A549 (cell line): ENCODE data around the gene GPR61. TPM values are rescaled to one million over a fixed set of nuclear protein-coding genes. Genes with fewer than 3 reads are reported as not detected.

Source experiments
- ATAC-seq, 2 experiments: fragments of 200-7000 bp in 1 of 2; fragments of >200 bp in 1 of 2; cut with Nextera tagmentation in 1 of 2; cut with Tn5 transposase in 1 of 2; 3 replicates each; pipeline versions ENCODE4 v1.8.0 to v1.9.1; 2018 to 2020; ENCODE audit warnings: mild to moderate bottlenecking in 1 of 2, moderate library complexity in 1 of 2
- CTCF ChIA-PET: fragments of 300-600 bp; sonication (Branson Sonifier 250); formaldehyde crosslinking; extraction: SDS; loops from one replicate; lab custom pipeline; 2021; ENCODE audit warnings: antibody characterized with exemption, inconsistent platforms; lab: Yijun Ruan, JAX
- POLR2A ChIA-PET: fragments of 350-600 bp; formaldehyde crosslinking; extraction: SDS; loops from one replicate; lab custom pipeline; 2021; ENCODE audit warnings: antibody characterized with exemption, inconsistent platforms; lab: Yijun Ruan, JAX
- DNase-seq, 2 experiments: peaks; one replicate each; pipeline versions ENCODE4 v3.0.0 to v3.0.0-alpha.2; 2011 to 2016; ENCODE audit warnings: low read depth in 1 of 2, low spot score in 1 of 2
- FAIRE-seq: peaks from 2 replicates; lab custom pipeline; 2011; peaks lifted over from hg19 to GRCh38; lab: Jason Lieb, UNC
- H3K27ac ChIP-seq, 2 experiments: fragments of >200 bp; sonication (Bioruptor Twin); formaldehyde crosslinking; 3 replicates each; pipeline ENCODE4 v1.5.1; 2016 to 2017
- H3K4me1 ChIP-seq: fragments of >200 bp; sonication (Bioruptor Twin); formaldehyde crosslinking; 3 replicates; pipeline ENCODE4 v1.6.1; 2016
- H3K4me2 ChIP-seq: fragments of >200 bp; sonication (Bioruptor Twin); formaldehyde crosslinking; 3 replicates; pipeline ENCODE4 v1.6.1; 2016
- H3K4me3 ChIP-seq: fragments of >200 bp; sonication (Bioruptor Twin); formaldehyde crosslinking; 3 replicates; pipeline ENCODE4 v1.5.1; 2016
- H3K9me3 ChIP-seq: fragments of >200 bp; sonication (Bioruptor Twin); formaldehyde crosslinking; 3 replicates; pipeline ENCODE4 v1.6.1; 2016
- FOSL2 ChIP-seq, 2 experiments: fragments of 450-650 bp in 1 of 2; fragments of >200 bp in 1 of 2; sonication (Bioruptor Twin) in 1 of 2; formaldehyde crosslinking; IDR thresholded peaks; 2 replicates each; pipeline versions ENCODE4 v1.5.0 to v1.6.1; 2016 to 2020; ENCODE audit warnings: mild to moderate bottlenecking in 1 of 2, moderate library complexity in 1 of 2
- HMGXB4 ChIP-seq: fragments of 250-450 bp; sonication (Bioruptor Pico); IDR thresholded peaks from 2 replicates; pipeline ENCODE4 v1.5.0; 2021; ENCODE audit warnings: mild to moderate bottlenecking, moderate library complexity, borderline replicate concordance
- RARB ChIP-seq: fragments of 250-450 bp; sonication (Bioruptor Pico); IDR thresholded peaks from 2 replicates; pipeline ENCODE4 v1.8.0; 2021; ENCODE audit warnings: mild to moderate bottlenecking, moderate library complexity
- TP53 ChIP-seq: fragments of 250-450 bp; sonication (Bioruptor Pico); IDR thresholded peaks from 2 replicates; pipeline ENCODE4 v1.5.0; 2021; ENCODE audit warnings: mild to moderate bottlenecking, moderate library complexity
- WGBS: methylation state at CpG from one replicate; pipeline ENCODE4 v1.1.6; 2017; ENCODE audit errors: missing lambda C conversion rate; 5-methylcytosine and 5-hydroxymethylcytosine counted together
- polyA plus RNA-seq, 4 experiments: library from polyadenylated mRNA; depleted of rRNA in 3 of 4; stranded (reverse); fragments of >200 nt; fragmentation: RNase III in 1 of 4; extraction: RNeasy Plus Mini Kit Qiagen cat#74134 plus additional on column Dnase treatment in 1 of 4; gene quantifications; 2 replicates in 3 of 4; 3 replicates in 1 of 4; pipeline ENCODE4 v1.2.3, GENCODE V29; 2011 to 2017
- small RNA-seq, 6 experiments: library from RNA; depleted of rRNA; stranded (forward); fragments of <200 nt; gene quantifications; one replicate each; pipeline ENCODE3, GENCODE V24; 2012

Gene GPR61
- polyA plus RNA-seq, 2 of the 4 experiments (the other 2 are of a cell fraction) = 0.14 TPM; not detected in 1

- no peak for FAIRE-seq
- no peak overlapping the region for H3K27ac ChIP-seq
- POLR2A ChIA-PET = no interaction called here
- no peaks in the 10 kb centered on the region for H3K9me3 ChIP-seq
- DNase-seq = no peak
- no peak for TF ChIP-seq RARB (CRISPR knock-in tag)
- no peak for TF ChIP-seq TP53 (CRISPR knock-in tag)
- no peak for TF ChIP-seq HMGXB4
- no peak for TF ChIP-seq FOSL2 (IDR thresholded peaks at IDR 0.05)
- no peak for TF ChIP-seq FOSL2 (CRISPR knock-in tag; IDR thresholded peaks at IDR 0.05)
- no peak for ATAC-seq
- H3K4me3 ChIP-seq = no peak overlapping the region
- H3K4me1 ChIP-seq = no peaks in the 10 kb centered on the region
- WGBS = 90% methylated on average over 2 of the region's 2 CpGs
- CTCF ChIA-PET = interaction anchor here (0.7 to 1.4 kb wide), 2 partner anchors 10 to 19 kb away, joined by 3 to 5 read pairs; no protein-coding TSS in a partner anchor
- H3K4me2 ChIP-seq = no peak overlapping the region
Observed at GRCh38 chr1:109595531-109595930, 55.9 kb downstream of the GPR61 start.

Small RNA genes lying within 50 kb of the gene (small RNA-seq; reads per million reads assigned to genes)
- gene RNU6V = 0.74 to 49.0 (median 19.7) reads per million in 6 experiments

Other genes with a start within 250 kb of the GPR61 start
- not detected in 2 replicates for gene MYBPHL, start 232.9 kb upstream of the GPR61 start, polyA plus RNA-seq (2011; rRNA removed)
- not detected in 3 replicates for gene MYBPHL, start 232.9 kb upstream of the GPR61 start, polyA plus RNA-seq (2017; fragmentation: RNase III; extraction: RNeasy Plus Mini Kit Qiagen cat#74134 plus additional on column Dnase treatment)
- 13.8 and 14.7 TPM in 2 replicates for gene SORT1, start 142.0 kb upstream of the GPR61 start, polyA plus RNA-seq (2011; rRNA removed)
- 5.0 to 6.7 TPM (median 6.0 TPM) in 3 replicates for gene SORT1, start 142.0 kb upstream of the GPR61 start, polyA plus RNA-seq (2017; fragmentation: RNase III; extraction: RNeasy Plus Mini Kit Qiagen cat#74134 plus additional on column Dnase treatment)
- gene PSMA5, start 113.4 kb upstream of the GPR61 start, polyA plus RNA-seq (2011; rRNA removed) = 140 and 147 TPM in 2 replicates
- gene PSMA5, start 113.4 kb upstream of the GPR61 start, polyA plus RNA-seq (2017; fragmentation: RNase III; extraction: RNeasy Plus Mini Kit Qiagen cat#74134 plus additional on column Dnase treatment) = 92.7 to 99.6 TPM (median 93.7 TPM) in 3 replicates
- gene SYPL2, start 73.3 kb upstream of the GPR61 start, polyA plus RNA-seq (2011; rRNA removed) = 0.04 and 0.08 TPM in 2 replicates
- gene SYPL2, start 73.3 kb upstream of the GPR61 start, polyA plus RNA-seq (2017; fragmentation: RNase III; extraction: RNeasy Plus Mini Kit Qiagen cat#74134 plus additional on column Dnase treatment) = 0.03 to 0.05 TPM (median 0.05 TPM) in 3 replicates
- 0.97 and 1.2 TPM in 2 replicates for gene ATXN7L2, start 56.0 kb upstream of the GPR61 start, polyA plus RNA-seq (2011; rRNA removed)
- 2.0 to 2.2 TPM (median 2.1 TPM) in 3 replicates for gene ATXN7L2, start 56.0 kb upstream of the GPR61 start, polyA plus RNA-seq (2017; fragmentation: RNase III; extraction: RNeasy Plus Mini Kit Qiagen cat#74134 plus additional on column Dnase treatment)
- 4.0 and 4.9 TPM in 2 replicates for gene CYB561D1, start 45.8 kb upstream of the GPR61 start, polyA plus RNA-seq (2011; rRNA removed)
- 4.4 to 5.2 TPM (median 4.9 TPM) in 3 replicates for gene CYB561D1, start 45.8 kb upstream of the GPR61 start, polyA plus RNA-seq (2017; fragmentation: RNase III; extraction: RNeasy Plus Mini Kit Qiagen cat#74134 plus additional on column Dnase treatment)
- gene AMIGO1, start 30.1 kb upstream of the GPR61 start, polyA plus RNA-seq (2011; rRNA removed) = 0.43 and 0.85 TPM in 2 replicates
- 1.1 to 1.3 TPM (median 1.2 TPM) in 3 replicates for gene AMIGO1, start 30.1 kb upstream of the GPR61 start, polyA plus RNA-seq (2017; fragmentation: RNase III; extraction: RNeasy Plus Mini Kit Qiagen cat#74134 plus additional on column Dnase treatment)
- gene GNAI3, start 8.7 kb downstream of the GPR61 start, polyA plus RNA-seq (2011; rRNA removed) = 6.1 and 8.7 TPM in 2 replicates
- gene GNAI3, start 8.7 kb downstream of the GPR61 start, polyA plus RNA-seq (2017; fragmentation: RNase III; extraction: RNeasy Plus Mini Kit Qiagen cat#74134 plus additional on column Dnase treatment) = 5.3 to 5.6 TPM (median 5.6 TPM) in 3 replicates
- gene GNAT2, start 79.7 kb downstream of the GPR61 start, polyA plus RNA-seq (2011; rRNA removed) = 0.16 and 0.20 TPM in 2 replicates
- gene GNAT2, start 79.7 kb downstream of the GPR61 start, polyA plus RNA-seq (2017; fragmentation: RNase III; extraction: RNeasy Plus Mini Kit Qiagen cat#74134 plus additional on column Dnase treatment) = 0.25 TPM in 1 of 3 replicates, not detected in the others
- 19.3 and 31.5 TPM in 2 replicates for gene AMPD2, start 80.0 kb downstream of the GPR61 start, polyA plus RNA-seq (2011; rRNA removed)
- gene AMPD2, start 80.0 kb downstream of the GPR61 start, polyA plus RNA-seq (2017; fragmentation: RNase III; extraction: RNeasy Plus Mini Kit Qiagen cat#74134 plus additional on column Dnase treatment) = 39.4 to 51.7 TPM (median 47.2 TPM) in 3 replicates
- gene GSTM4, start 116.2 kb downstream of the GPR61 start, polyA plus RNA-seq (2011; rRNA removed) = 17.2 and 21.7 TPM in 2 replicates
- gene GSTM4, start 116.2 kb downstream of the GPR61 start, polyA plus RNA-seq (2017; fragmentation: RNase III; extraction: RNeasy Plus Mini Kit Qiagen cat#74134 plus additional on column Dnase treatment) = 13.0 to 14.3 TPM (median 13.6 TPM) in 3 replicates
- gene GSTM2, start 128.2 kb downstream of the GPR61 start, polyA plus RNA-seq (2011; rRNA removed) = 4.8 and 6.0 TPM in 2 replicates
- 5.3 to 7.2 TPM (median 6.5 TPM) in 3 replicates for gene GSTM2, start 128.2 kb downstream of the GPR61 start, polyA plus RNA-seq (2017; fragmentation: RNase III; extraction: RNeasy Plus Mini Kit Qiagen cat#74134 plus additional on column Dnase treatment)
- gene GSTM1, start 147.9 kb downstream of the GPR61 start, polyA plus RNA-seq (2011; rRNA removed) = 0.22 TPM in 1 of 2 replicates, not detected in the other
- not detected in 3 replicates for gene GSTM1, start 147.9 kb downstream of the GPR61 start, polyA plus RNA-seq (2017; fragmentation: RNase III; extraction: RNeasy Plus Mini Kit Qiagen cat#74134 plus additional on column Dnase treatment)
- not detected in 2 replicates for gene GSTM5, start 172.4 kb downstream of the GPR61 start, polyA plus RNA-seq (2011; rRNA removed)
- not detected in 3 replicates for gene GSTM5, start 172.4 kb downstream of the GPR61 start, polyA plus RNA-seq (2017; fragmentation: RNase III; extraction: RNeasy Plus Mini Kit Qiagen cat#74134 plus additional on column Dnase treatment)
- 55.7 and 67.6 TPM in 2 replicates for gene GSTM3, start 201.2 kb downstream of the GPR61 start, polyA plus RNA-seq (2011; rRNA removed)
- 39.8 to 44.1 TPM (median 43.0 TPM) in 3 replicates for gene GSTM3, start 201.2 kb downstream of the GPR61 start, polyA plus RNA-seq (2017; fragmentation: RNase III; extraction: RNeasy Plus Mini Kit Qiagen cat#74134 plus additional on column Dnase treatment)
- 5.1 and 7.4 TPM in 2 replicates for gene EPS8L3, start 224.1 kb downstream of the GPR61 start, polyA plus RNA-seq (2011; rRNA removed)
- 1.4 to 3.3 TPM (median 2.4 TPM) in 3 replicates for gene EPS8L3, start 224.1 kb downstream of the GPR61 start, polyA plus RNA-seq (2017; fragmentation: RNase III; extraction: RNeasy Plus Mini Kit Qiagen cat#74134 plus additional on column Dnase treatment)